PC-3 (cell line): ENCODE measurements around the gene STPG3. TPM values are rescaled to one million over a fixed set of nuclear protein-coding genes. Genes with fewer than 3 reads are reported as not detected.

Source experiments
- ATAC-seq: fragments of 200-7000 bp; cut with Tn5 transposase; 2 replicates; pipeline ENCODE4 v1.9.1; 2020; ENCODE audit warnings: mild to moderate bottlenecking, moderate library complexity
- BruUV-seq: library from RNA; stranded (reverse); fragments of 400-500 nt; replicated peaks from 2 replicates; lab custom pipeline; 2021; lab: Mats Ljungman, UMichigan
- CTCF ChIA-PET: fragments of 300-600 bp; sonication (Branson Sonifier 250); formaldehyde crosslinking; loops from one replicate; lab custom pipeline; 2022; ENCODE audit warnings: antibody characterized with exemption; lab: Charles Lee
- POLR2A ChIA-PET: fragments of 300-600 bp; sonication (Branson Sonifier 250); formaldehyde crosslinking; loops from one replicate; lab custom pipeline; 2022; ENCODE audit warnings: antibody characterized with exemption; ENCODE audit not compliant: unreplicated experiment; lab: Charles Lee
- DNase-seq: peaks from one replicate; pipeline ENCODE4 v3.0.0-alpha.2; 2015
- H2AFZ ChIP-seq: fragments of 300-600 bp; sonication (generic); 2 replicates; pipeline ENCODE4 v1.6.0; 2016; ENCODE audit warnings: antibody characterized with exemption, low read length
- H3F3A ChIP-seq: fragments of 300-600 bp; sonication (generic); one replicate; pipeline ENCODE4 v1.6.0; 2017; ENCODE audit warnings: antibody characterized with exemption, low read length, control low read depth, mild to moderate bottlenecking; ENCODE audit not compliant: unreplicated experiment
- H3K27ac ChIP-seq: fragments of 300-600 bp; sonication (generic); 2 replicates; pipeline ENCODE4 v1.5.1; 2016; ENCODE audit warnings: mild to moderate bottlenecking, low read length
- H3K27me3 ChIP-seq: fragments of 300-600 bp; sonication (generic); 2 replicates; pipeline ENCODE4 v1.6.1; 2016; ENCODE audit warnings: low read length, mixed read lengths
- H3K36me3 ChIP-seq: fragments of 300-600 bp; sonication (generic); 2 replicates; pipeline ENCODE4 v1.6.1; 2016; ENCODE audit warnings: low read depth, mixed run types, low read length, mixed read lengths
- H3K4me1 ChIP-seq: fragments of 300-600 bp; sonication (generic); 2 replicates; pipeline ENCODE4 v1.5.1; 2016; ENCODE audit warnings: low read length; ENCODE audit not compliant: insufficient read depth
- H3K4me2 ChIP-seq: fragments of 300-600 bp; sonication (generic); 2 replicates; pipeline ENCODE4 v1.6.0; 2016; ENCODE audit warnings: low read length
- H3K4me3 ChIP-seq: fragments of 300-600 bp; sonication (generic); 2 replicates; pipeline ENCODE4 v1.5.1; 2016; ENCODE audit warnings: mild to moderate bottlenecking, low read length, mixed read lengths
- H3K79me2 ChIP-seq: fragments of 300-600 bp; sonication (generic); 2 replicates; pipeline ENCODE4 v1.6.1; 2017; ENCODE audit warnings: low read length, mixed read lengths
- H3K9ac ChIP-seq: fragments of 300-600 bp; sonication (generic); 2 replicates; pipeline ENCODE4 v1.6.0; 2016; ENCODE audit warnings: mild to moderate bottlenecking, low read length
- H3K9me2 ChIP-seq: fragments of 300-600 bp; sonication (generic); replicated peaks from 2 replicates; pipeline ENCODE4 v1.6.1; 2016; ENCODE audit warnings: mixed run types, low read length, mixed read lengths
- H3K9me3 ChIP-seq: fragments of 300-600 bp; sonication (generic); 2 replicates; pipeline ENCODE4 v1.6.1; 2016; ENCODE audit warnings: low read length, mixed read lengths
- H4K20me1 ChIP-seq: fragments of 300-600 bp; sonication (generic); 2 replicates; pipeline ENCODE4 v1.6.1; 2016; ENCODE audit warnings: low read length, mixed read lengths
- EZH2 ChIP-seq: fragments of 300-600 bp; sonication (generic); IDR thresholded peaks from one replicate; pipeline ENCODE4 v1.6.1; 2017; ENCODE audit warnings: antibody characterized with exemption, mild to moderate bottlenecking, low read length; ENCODE audit not compliant: unreplicated experiment
- EZH2phosphoT487 ChIP-seq: fragments of 300-600 bp; sonication (generic); IDR thresholded peaks from 2 replicates; pipeline ENCODE4 v1.6.1; 2018; ENCODE audit warnings: mild to moderate bottlenecking, antibody characterized with exemption, low read length, borderline replicate concordance
- intact Hi-C: fragments of 100-400 bp; cut with micrococcal nuclease; formaldehyde crosslinking; loops from 2 replicates; pipeline ENCODE4 v1.9.0; 2023
- total RNA-seq: library from RNA; depleted of rRNA; stranded (reverse); fragments of >200 nt; gene quantifications from 2 replicates; pipeline ENCODE4 v1.2.3, GENCODE V29; 2014; rRNA removed
- TF ChIP-seq, protein P1 (sequence below): fragments of 300-600 bp; sonication (generic); conservative IDR thresholded peaks from 2 replicates; pipeline ENCODE4 v1.5.1; 2017; ENCODE audit warnings: antibody characterized with exemption, low read depth, mild to moderate bottlenecking, low read length

STPG3 gene
- total RNA-seq, 1 experiment from 2014 or later: not detected

DNA sequence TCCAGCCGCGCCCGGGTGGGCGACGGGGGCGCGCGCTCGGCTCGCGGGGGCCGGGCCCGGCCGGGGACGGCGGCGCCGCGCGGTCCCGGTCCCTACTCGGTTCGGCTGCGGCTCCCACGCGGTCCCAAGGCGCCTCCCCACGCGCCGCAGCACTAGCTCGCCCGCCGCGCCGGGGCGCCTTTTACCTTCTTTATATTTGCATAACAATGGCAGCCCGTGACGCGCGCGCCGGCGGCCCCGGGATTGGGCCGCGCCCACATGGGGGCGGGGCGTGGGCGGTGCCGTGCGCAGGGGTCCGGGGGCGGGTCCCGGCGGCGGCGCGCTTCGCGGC is 51.0 kb downstream of the STPG3 start, which contains the start of gene NRARP:
TSS of gene NRARP (minus strand) at position 154 of the 331 bp plus-strand sequence. CDS start 343 bp downstream, outside the sequence.
- POLR2A ChIA-PET: interaction anchor here (0.6 kb wide), 1 partner anchor 29 kb away, joined by 3 read pairs; no protein-coding TSS in a partner anchor
- Histone ChIP-seq H3K9ac (peak within 1 kb of the TSS; percentile 73), H2AFZ (peak within 1 kb of the TSS; percentile 55; the same call in 1 of the 2 replicates), H3K4me2 (peak within 1 kb of the TSS; percentile 89), H3K27me3 (no peaks in the 10 kb centered on the region), H3K36me3 (no peaks in the 10 kb centered on the region), H3K9me3 (no peaks in the 10 kb centered on the region), H4K20me1 (peaks cover 10% of the 10 kb centered on the region), H3K79me2 (peaks cover 15% of the 10 kb centered on the region), H3K4me1 (peaks cover 5% of the 10 kb centered on the region; the same call in 1 of the 2 replicates), H3K27ac (peak within 1 kb of the TSS; percentile 30), H3K4me3 (peak within 1 kb of the TSS; percentile 89), H3F3A (no peaks in the 10 kb centered on the region), H3K9me2 (no peaks in the 10 kb centered on the region)
- CTCF ChIA-PET: interaction anchor here (0.5 to 1.9 kb wide), 2 partner anchors 15 to 151 kb away, joined by 3 to 5 read pairs; no protein-coding TSS in a partner anchor
- BruUV-seq: no TSS peak
- TF ChIP-seq, protein P1, sequence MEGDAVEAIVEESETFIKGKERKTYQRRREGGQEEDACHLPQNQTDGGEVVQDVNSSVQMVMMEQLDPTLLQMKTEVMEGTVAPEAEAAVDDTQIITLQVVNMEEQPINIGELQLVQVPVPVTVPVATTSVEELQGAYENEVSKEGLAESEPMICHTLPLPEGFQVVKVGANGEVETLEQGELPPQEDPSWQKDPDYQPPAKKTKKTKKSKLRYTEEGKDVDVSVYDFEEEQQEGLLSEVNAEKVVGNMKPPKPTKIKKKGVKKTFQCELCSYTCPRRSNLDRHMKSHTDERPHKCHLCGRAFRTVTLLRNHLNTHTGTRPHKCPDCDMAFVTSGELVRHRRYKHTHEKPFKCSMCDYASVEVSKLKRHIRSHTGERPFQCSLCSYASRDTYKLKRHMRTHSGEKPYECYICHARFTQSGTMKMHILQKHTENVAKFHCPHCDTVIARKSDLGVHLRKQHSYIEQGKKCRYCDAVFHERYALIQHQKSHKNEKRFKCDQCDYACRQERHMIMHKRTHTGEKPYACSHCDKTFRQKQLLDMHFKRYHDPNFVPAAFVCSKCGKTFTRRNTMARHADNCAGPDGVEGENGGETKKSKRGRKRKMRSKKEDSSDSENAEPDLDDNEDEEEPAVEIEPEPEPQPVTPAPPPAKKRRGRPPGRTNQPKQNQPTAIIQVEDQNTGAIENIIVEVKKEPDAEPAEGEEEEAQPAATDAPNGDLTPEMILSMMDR: no peak
- TF ChIP-seq EZH2 (no peak), EZH2phosphoT487 (no peak)
- peak; percentile 85 for DNase-seq
- intact Hi-C loops: no loop called here
- ATAC-seq: peak; percentile 65

DNA sequence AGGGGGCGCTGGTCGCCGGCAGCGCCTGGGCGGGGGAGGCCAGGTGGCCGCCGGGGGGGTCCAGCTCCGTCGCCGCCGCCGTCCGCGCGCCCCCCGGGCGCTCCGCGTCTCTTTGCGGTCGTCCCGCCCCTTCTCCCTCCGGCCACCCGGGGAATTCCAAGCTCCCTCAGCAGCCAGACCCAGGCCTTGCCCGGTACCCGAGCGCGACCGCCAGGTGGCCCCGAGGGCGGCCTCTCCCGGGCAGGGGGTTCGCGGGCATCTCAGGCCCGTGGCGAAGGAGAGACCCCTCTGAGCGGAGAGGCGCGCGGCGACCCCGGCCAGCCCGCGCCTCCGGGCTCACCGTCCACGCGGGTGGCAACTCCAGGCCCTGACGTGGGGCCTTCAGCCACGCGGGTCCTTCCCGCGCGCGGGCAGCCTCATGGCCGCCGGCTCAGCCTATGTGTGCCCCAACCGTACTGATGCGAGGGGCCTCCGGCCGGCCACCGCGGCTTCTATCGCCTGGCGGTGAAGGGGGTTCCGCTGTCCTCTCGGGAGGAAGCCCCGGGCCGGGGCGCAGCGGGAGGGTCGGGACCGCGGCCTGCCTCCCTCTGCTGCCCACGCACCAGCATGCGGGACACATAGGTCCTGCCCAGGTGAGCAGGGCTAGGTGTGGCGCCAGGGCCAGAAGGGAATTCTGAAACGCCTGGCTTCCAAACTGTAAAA is 51.5 kb downstream of the STPG3 start:
- POLR2A ChIA-PET: no interaction called here

More for the DNA sequence above, 51.5 kb downstream of the STPG3 start:
- peaks cover 5% of the 10 kb centered on the region; the same call in 1 of the 2 replicates for H3K4me1 ChIP-seq
- no peaks in the 10 kb centered on the region for H3F3A ChIP-seq
- peak overlapping the region; percentile 13; the same call in 1 of the 2 replicates for H3K27ac ChIP-seq
- H3K9me3 ChIP-seq: no peaks in the 10 kb centered on the region
- peak overlapping the region; percentile 67 for H3K9ac ChIP-seq
- BruUV-seq: TSS peak; percentile 32
- H3K4me2 ChIP-seq: peak overlapping the region; percentile 80
- peaks cover 10% of the 10 kb centered on the region for H4K20me1 ChIP-seq
- peaks cover 15% of the 10 kb centered on the region for H3K79me2 ChIP-seq
- DNase-seq (no peak), ATAC-seq (peak; percentile 53)
- H3K27me3 ChIP-seq: no peaks in the 10 kb centered on the region
- intact Hi-C loops: no loop called here
- H3K36me3 ChIP-seq: no peaks in the 10 kb centered on the region
- TF ChIP-seq, protein P1: peak; percentile 42
- no peak for TF ChIP-seq EZH2
- H2AFZ ChIP-seq: peak overlapping the region; percentile 55; the same call in 1 of the 2 replicates
- CTCF ChIA-PET: interaction anchor here (0.5 to 1.9 kb wide), 2 partner anchors 16 to 151 kb away, joined by 3 to 5 read pairs; no protein-coding TSS in a partner anchor
- peak overlapping the region; percentile 58; the same call in 1 of the 2 replicates for H3K4me3 ChIP-seq
- H3K9me2 ChIP-seq: no peaks in the 10 kb centered on the region

Other genes with a start within 250 kb of the STPG3 start
- 25.9 and 31.5 TPM in 2 replicates for gene ABCA2, start 223.0 kb upstream of the STPG3 start, total RNA-seq
- gene FUT7, start 219.2 kb upstream of the STPG3 start, total RNA-seq: not detected in 2 replicates
- gene NPDC1, start 205.1 kb upstream of the STPG3 start, total RNA-seq: 25.4 and 33.3 TPM in 2 replicates
- gene ENTPD2, start 197.2 kb upstream of the STPG3 start, total RNA-seq: 0.92 and 1.3 TPM in 2 replicates
- 98.4 and 134 TPM in 2 replicates for gene SAPCD2, start 180.7 kb upstream of the STPG3 start, total RNA-seq
- 5.0 and 6.4 TPM in 2 replicates for gene UAP1L1, start 173.8 kb upstream of the STPG3 start, total RNA-seq
- gene MAN1B1, start 164.3 kb upstream of the STPG3 start, total RNA-seq: 65.5 and 71.6 TPM in 2 replicates
- gene DPP7, start 136.6 kb upstream of the STPG3 start, total RNA-seq: 101 and 103 TPM in 2 replicates
- 0.11 TPM in 1 of 2 replicates, not detected in the other for gene GRIN1, start 112.1 kb upstream of the STPG3 start, total RNA-seq
- 0.40 and 2.0 TPM in 2 replicates for gene LRRC26, start 81.2 kb upstream of the STPG3 start, total RNA-seq
- gene TMEM210, start 79.2 kb upstream of the STPG3 start, total RNA-seq: not detected in 2 replicates
- gene ANAPC2, start 62.7 kb upstream of the STPG3 start, total RNA-seq: 21.6 and 30.2 TPM in 2 replicates
- 123 and 148 TPM in 2 replicates for gene SSNA1, start 62.6 kb upstream of the STPG3 start, total RNA-seq
- 11.3 and 14.7 TPM in 2 replicates for gene TPRN, start 50.5 kb upstream of the STPG3 start, total RNA-seq
- 31.3 and 36.4 TPM in 2 replicates for gene TMEM203, start 45.6 kb upstream of the STPG3 start, total RNA-seq
- gene NDOR1, start 45.6 kb upstream of the STPG3 start, total RNA-seq: 21.5 and 25.7 TPM in 2 replicates
- 1.7 and 2.8 TPM in 2 replicates for gene RNF208, start 29.0 kb upstream of the STPG3 start, total RNA-seq
- gene CYSRT1, start 26.1 kb upstream of the STPG3 start, total RNA-seq: 0.29 and 1.3 TPM in 2 replicates
- gene RNF224, start 23.8 kb upstream of the STPG3 start, total RNA-seq: 1.2 and 1.7 TPM in 2 replicates
- gene SLC34A3, start 20.4 kb upstream of the STPG3 start, total RNA-seq: 1.0 and 1.5 TPM in 2 replicates
- 424 and 599 TPM in 2 replicates for gene TUBB4B, start 10.0 kb upstream of the STPG3 start, total RNA-seq
- 50.7 and 69.5 TPM in 2 replicates for gene NELFB, start 4.0 kb downstream of the STPG3 start, total RNA-seq
- 28.9 and 32.7 TPM in 2 replicates for gene TOR4A, start 26.4 kb downstream of the STPG3 start, total RNA-seq
- 35.5 and 36.8 TPM in 2 replicates for gene NRARP, start 51.0 kb downstream of the STPG3 start, total RNA-seq
- gene EXD3, start 171.9 kb downstream of the STPG3 start, total RNA-seq: 1.9 and 3.1 TPM in 2 replicates
- 0.51 and 1.6 TPM in 2 replicates for gene NOXA1, start 172.1 kb downstream of the STPG3 start, total RNA-seq
- 0.17 TPM in 1 of 2 replicates, not detected in the other for gene ENTPD8, start 190.1 kb downstream of the STPG3 start, total RNA-seq
- gene NSMF, start 208.0 kb downstream of the STPG3 start, total RNA-seq: 29.5 and 30.8 TPM in 2 replicates